Measurements from ENCODE around the gene CCDC8. TPM values are rescaled to one million over a fixed set of nuclear protein-coding genes. Genes with fewer than 3 reads are reported as not detected.

The CCDC8 gene
- total RNA-seq, 1 donor from 2014 or later, result 35.0 TPM

GRCh38 chr19:46450737-46451136, 37.4 kb upstream of the CCDC8 start:
- H3K36me3 Mint-ChIP-seq (ENCODE audit: unreplicated experiment), result peaks cover 3% of the 10 kb centered on the region
- TF ChIP-seq, protein P1, sequence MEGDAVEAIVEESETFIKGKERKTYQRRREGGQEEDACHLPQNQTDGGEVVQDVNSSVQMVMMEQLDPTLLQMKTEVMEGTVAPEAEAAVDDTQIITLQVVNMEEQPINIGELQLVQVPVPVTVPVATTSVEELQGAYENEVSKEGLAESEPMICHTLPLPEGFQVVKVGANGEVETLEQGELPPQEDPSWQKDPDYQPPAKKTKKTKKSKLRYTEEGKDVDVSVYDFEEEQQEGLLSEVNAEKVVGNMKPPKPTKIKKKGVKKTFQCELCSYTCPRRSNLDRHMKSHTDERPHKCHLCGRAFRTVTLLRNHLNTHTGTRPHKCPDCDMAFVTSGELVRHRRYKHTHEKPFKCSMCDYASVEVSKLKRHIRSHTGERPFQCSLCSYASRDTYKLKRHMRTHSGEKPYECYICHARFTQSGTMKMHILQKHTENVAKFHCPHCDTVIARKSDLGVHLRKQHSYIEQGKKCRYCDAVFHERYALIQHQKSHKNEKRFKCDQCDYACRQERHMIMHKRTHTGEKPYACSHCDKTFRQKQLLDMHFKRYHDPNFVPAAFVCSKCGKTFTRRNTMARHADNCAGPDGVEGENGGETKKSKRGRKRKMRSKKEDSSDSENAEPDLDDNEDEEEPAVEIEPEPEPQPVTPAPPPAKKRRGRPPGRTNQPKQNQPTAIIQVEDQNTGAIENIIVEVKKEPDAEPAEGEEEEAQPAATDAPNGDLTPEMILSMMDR (IDR thresholded peaks at IDR 0.05), result no peak
- H3K27me3 Mint-ChIP-seq (ENCODE audit: unreplicated experiment), result no peaks in the 10 kb centered on the region
- H3K4me1 Mint-ChIP-seq (ENCODE audit: unreplicated experiment), result no peaks in the 10 kb centered on the region
- H3K9me3 Mint-ChIP-seq (ENCODE audit: unreplicated experiment), result peaks cover 7% of the 10 kb centered on the region
- no peak for DNase-seq (ENCODE audit: extremely low spot score, unreplicated experiment)
- H3K27ac Mint-ChIP-seq (ENCODE audit: unreplicated experiment), result no peak overlapping the region
- H3K4me3 Mint-ChIP-seq (ENCODE audit: unreplicated experiment), result no peak overlapping the region

- no peak overlapping the region for H3K4me3 Mint-ChIP-seq (ENCODE audit: unreplicated experiment)
These were observed 35.9 kb upstream of the CCDC8 start for GRCh38 chr19:46449228-46449627.

GRCh38 chr19:46448601-46449000, 35.2 kb upstream of the CCDC8 start:
- Mint-ChIP-seq H3K4me3 (ENCODE audit: unreplicated experiment) (no peak overlapping the region), H3K9me3 (ENCODE audit: unreplicated experiment) (peaks cover 7% of the 10 kb centered on the region), H3K27me3 (ENCODE audit: unreplicated experiment) (no peaks in the 10 kb centered on the region), H3K4me1 (ENCODE audit: unreplicated experiment) (no peaks in the 10 kb centered on the region), H3K36me3 (ENCODE audit: unreplicated experiment) (peaks cover 3% of the 10 kb centered on the region), H3K27ac (ENCODE audit: unreplicated experiment) (no peak overlapping the region)
- TF ChIP-seq, protein P1 (IDR thresholded peaks at IDR 0.05), result no peak
- no peak for DNase-seq (ENCODE audit: extremely low spot score, unreplicated experiment)

More at GRCh38 chr19:46449228-46449627, 35.9 kb upstream of the CCDC8 start:
- H3K9me3 Mint-ChIP-seq (ENCODE audit: unreplicated experiment), result peaks cover 7% of the 10 kb centered on the region
- no peak overlapping the region for H3K27ac Mint-ChIP-seq (ENCODE audit: unreplicated experiment)
- DNase-seq (ENCODE audit: extremely low spot score, unreplicated experiment), result no peak
- H3K36me3 Mint-ChIP-seq (ENCODE audit: unreplicated experiment), result peaks cover 3% of the 10 kb centered on the region
- TF ChIP-seq, protein P1 (IDR thresholded peaks at IDR 0.05), result no peak
- no peaks in the 10 kb centered on the region for H3K27me3 Mint-ChIP-seq (ENCODE audit: unreplicated experiment)
- no peaks in the 10 kb centered on the region for H3K4me1 Mint-ChIP-seq (ENCODE audit: unreplicated experiment)

DNA sequence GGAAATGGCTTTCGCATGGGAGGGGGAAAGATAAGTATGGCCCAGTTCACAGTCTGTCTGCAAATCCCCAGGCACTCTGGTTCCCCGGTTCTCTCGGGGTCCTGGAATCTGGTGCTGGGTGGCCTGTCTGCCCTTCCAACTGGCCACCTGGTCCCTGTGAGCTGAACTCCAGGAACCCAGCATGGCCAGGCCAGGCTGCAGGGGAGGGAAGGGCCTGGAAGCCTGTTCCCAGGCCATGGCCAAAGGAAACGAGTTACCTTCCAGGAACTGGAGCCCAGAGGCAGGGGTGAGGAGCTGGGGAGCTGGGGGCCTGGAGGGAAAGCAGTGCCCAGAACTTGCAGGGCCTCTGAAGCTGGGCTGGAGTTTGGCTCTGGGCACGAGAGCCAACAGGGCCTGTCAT, 34.5 kb upstream of the CCDC8 start:
- peaks cover 3% of the 10 kb centered on the region for H3K36me3 Mint-ChIP-seq (ENCODE audit: unreplicated experiment)
- H3K4me3 Mint-ChIP-seq (ENCODE audit: unreplicated experiment), result no peak overlapping the region
- no peak overlapping the region for H3K27ac Mint-ChIP-seq (ENCODE audit: unreplicated experiment)
- H3K27me3 Mint-ChIP-seq (ENCODE audit: unreplicated experiment), result no peaks in the 10 kb centered on the region
- H3K4me1 Mint-ChIP-seq (ENCODE audit: unreplicated experiment), result peaks cover 5% of the 10 kb centered on the region
- TF ChIP-seq, protein P1 (IDR thresholded peaks at IDR 0.05), result no peak
- DNase-seq (ENCODE audit: extremely low spot score, unreplicated experiment), result no peak
- peaks cover 7% of the 10 kb centered on the region for H3K9me3 Mint-ChIP-seq (ENCODE audit: unreplicated experiment)

GRCh38 chr19:46447006-46447405, 33.6 kb upstream of the CCDC8 start:
- TF ChIP-seq, protein P1 (IDR thresholded peaks at IDR 0.05), result no peak
- H3K4me1 Mint-ChIP-seq (ENCODE audit: unreplicated experiment), result peaks cover 5% of the 10 kb centered on the region
- no peak overlapping the region for H3K27ac Mint-ChIP-seq (ENCODE audit: unreplicated experiment)
- H3K4me3 Mint-ChIP-seq (ENCODE audit: unreplicated experiment), result no peak overlapping the region
- no peak for DNase-seq (ENCODE audit: extremely low spot score, unreplicated experiment)
- peaks cover 7% of the 10 kb centered on the region for H3K9me3 Mint-ChIP-seq (ENCODE audit: unreplicated experiment)
- H3K36me3 Mint-ChIP-seq (ENCODE audit: unreplicated experiment), result peaks cover 3% of the 10 kb centered on the region
- H3K27me3 Mint-ChIP-seq (ENCODE audit: unreplicated experiment), result no peaks in the 10 kb centered on the region

Measured in osteocyte (in vitro differentiated cells).